NCI-H146 treated with DMSO at 0.1 percent for 48 hours (cell line): Measurements from ENCODE around the gene MYH11.
"Not testable (repeated sequence)": the region's sequence is repeated elsewhere in the genome, so short reads cannot be mapped to it uniquely, and the experiment has no call there.

Experiments used
- DNase-seq: peaks from one replicate; lab custom pipeline; 2025; ENCODE audit not compliant: unreplicated experiment; lab: John Stamatoyannopoulos, UW

MYH11 gene

GRCh38 chr16:15757630-15758251 is 99.1 kb downstream of the MYH11 start:
- no peak for DNase-seq

- DNase-seq, result no peak
Measured at GRCh38 chr16:15757077-15757386, 99.8 kb downstream of the MYH11 start.

- no peak for DNase-seq
Measured at GRCh38 chr16:15754821-15755534, 101.8 kb downstream of the MYH11 start.

GRCh38 chr16:15752717-15753488 is 103.9 kb downstream of the MYH11 start:
- DNase-seq, result no peak

GRCh38 chr16:15751940-15752339 is 104.9 kb downstream of the MYH11 start:
- no peak for DNase-seq

GRCh38 chr16:15749985-15750384 is 106.8 kb downstream of the MYH11 start:
- no peak for DNase-seq

- DNase-seq, result no peak
Measured at GRCh38 chr16:15749371-15749770, 107.5 kb downstream of the MYH11 start.

GRCh38 chr16:15748654-15749053 is 108.2 kb downstream of the MYH11 start:
- DNase-seq, result no peak

- DNase-seq, result no peak
Measured at GRCh38 chr16:15747937-15748336, 108.9 kb downstream of the MYH11 start.

- DNase-seq, result no peak
Measured at GRCh38 chr16:15746332-15746731, 110.5 kb downstream of the MYH11 start.

- DNase-seq, result no peak
Measured at GRCh38 chr16:15743657-15744056, 113.2 kb downstream of the MYH11 start.

GRCh38 chr16:15742716-15743115 is 114.1 kb downstream of the MYH11 start:
- no peak for DNase-seq

- no peak for DNase-seq
Measured at GRCh38 chr16:15741207-15741871, 115.5 kb downstream of the MYH11 start.

GRCh38 chr16:15739950-15740349 is 116.9 kb downstream of the MYH11 start:
- no peak for DNase-seq

- DNase-seq, result no peak
Measured at GRCh38 chr16:15739464-15739863, 117.4 kb downstream of the MYH11 start.

- no peak for DNase-seq
Measured at GRCh38 chr16:15737140-15737644, 119.6 kb downstream of the MYH11 start.

- no peak for DNase-seq
Measured at GRCh38 chr16:15736529-15736928, 120.3 kb downstream of the MYH11 start.

GRCh38 chr16:15735610-15736009 is 121.2 kb downstream of the MYH11 start:
- no peak for DNase-seq

GRCh38 chr16:15732416-15732815 is 124.4 kb downstream of the MYH11 start:
- no peak for DNase-seq

GRCh38 chr16:15729152-15729551 is 127.7 kb downstream of the MYH11 start:
- DNase-seq, result no peak

GRCh38 chr16:15727697-15728096 is 129.1 kb downstream of the MYH11 start:
- not testable (repeated sequence) for DNase-seq
